Large intestine (tissue), 3 donors: ENCODE measurements around the gene OR51B2. TPM values are rescaled to one million over a fixed set of nuclear protein-coding genes. Genes with fewer than 3 reads are reported as not detected.
"Not testable (repeated sequence)": the region's sequence is repeated elsewhere in the genome, so short reads cannot be mapped to it uniquely, and the experiment has no call there.

Source experiments
- DNase-seq, 2 donors: peaks; one replicate each; pipeline versions ENCODE4 v3.0.0 to v3.0.0-alpha.2; 2013
- H3K27ac ChIP-seq: one replicate; pipeline ENCODE4 v1.5.1; 2013; ENCODE audit warnings: low read length
- H3K27me3 ChIP-seq: 2 replicates; pipeline ENCODE4 v1.6.1; 2013; ENCODE audit warnings: low read length; ENCODE audit not compliant: control insufficient read depth, insufficient read depth
- H3K36me3 ChIP-seq: 2 replicates; pipeline ENCODE4 v1.6.1; 2013; ENCODE audit warnings: low read length; ENCODE audit not compliant: control insufficient read depth, insufficient read depth
- H3K4me1 ChIP-seq: one replicate; pipeline ENCODE4 v1.6.1; 2013; ENCODE audit warnings: low read length; ENCODE audit not compliant: control insufficient read depth, insufficient read depth
- H3K4me3 ChIP-seq: one replicate; pipeline ENCODE4 v1.5.1; 2013; ENCODE audit warnings: low read length
- H3K9me3 ChIP-seq: one replicate; pipeline ENCODE4 v1.6.1; 2013; ENCODE audit warnings: mild to moderate bottlenecking, low read depth, low read length, moderate library complexity; ENCODE audit not compliant: control insufficient read depth
- WGBS: methylation state at CpG from one replicate; pipeline ENCODE4 v1.1.5; 2013; ENCODE audit warnings: low lambda C conversion rate; ENCODE audit not compliant: insufficient coverage; 5-methylcytosine and 5-hydroxymethylcytosine counted together
- polyA plus RNA-seq: library from polyadenylated mRNA; unstranded; fragments of 120-200 nt; gene quantifications from one replicate; pipeline ENCODE4 v1.2.1, GENCODE V29; 2013

Gene OR51B2
- polyA plus RNA-seq, 1 donor: not detected

- Histone ChIP-seq H3K4me1 (no peaks in the 10 kb centered on the region), H3K27me3 (no peaks in the 10 kb centered on the region), H3K9me3 (no peaks in the 10 kb centered on the region), H3K4me3 (no peak within 1 kb of the TSS), H3K36me3 (no peaks in the 10 kb centered on the region), H3K27ac (no peak within 1 kb of the TSS)
- 80% methylated on average over 1 of the region's 1 CpG for WGBS
- DNase-seq: no peak
These were observed 27.1 kb upstream of the OR51B2 start, which contains the start of gene OR51B6 for GRCh38 chr11:5351208-5351607. OR51B6 (plus strand) TSS chr11:5351508; CDS start chr11:5351508, 0 bp downstream.

- no peak overlapping the region for H3K27ac ChIP-seq
- H3K36me3 ChIP-seq: no peaks in the 10 kb centered on the region
- WGBS: 80% methylated on average over 1 of the region's 1 CpG
- no peak for DNase-seq
- no peaks in the 10 kb centered on the region for H3K27me3 ChIP-seq
- H3K9me3 ChIP-seq: no peaks in the 10 kb centered on the region
- H3K4me3 ChIP-seq: no peak overlapping the region
- H3K4me1 ChIP-seq: no peaks in the 10 kb centered on the region
These were observed 25.5 kb upstream of the OR51B2 start for GRCh38 chr11:5349550-5349949.

- no peaks in the 10 kb centered on the region for H3K36me3 ChIP-seq
- no peaks in the 10 kb centered on the region for H3K9me3 ChIP-seq
- H3K27ac ChIP-seq: no peak overlapping the region
- no peak for DNase-seq
- WGBS: no CpG with 5 or more reads among the region's 3 CpGs
- no peak overlapping the region for H3K4me3 ChIP-seq
- no peaks in the 10 kb centered on the region for H3K27me3 ChIP-seq
- no peaks in the 10 kb centered on the region for H3K4me1 ChIP-seq
These were observed 24.6 kb upstream of the OR51B2 start for GRCh38 chr11:5348551-5349194.

GRCh38 chr11:5345831-5346230, 21.7 kb upstream of the OR51B2 start:
- Histone ChIP-seq H3K27me3 (no peaks in the 10 kb centered on the region), H3K36me3 (no peaks in the 10 kb centered on the region), H3K27ac (no peak overlapping the region), H3K4me1 (no peaks in the 10 kb centered on the region), H3K4me3 (no peak overlapping the region), H3K9me3 (no peaks in the 10 kb centered on the region)
- 29% methylated on average over 1 of the region's 3 CpGs for WGBS
- no peak for DNase-seq

- H3K4me1 ChIP-seq: no peaks in the 10 kb centered on the region
- no peaks in the 10 kb centered on the region for H3K27me3 ChIP-seq
- no peaks in the 10 kb centered on the region for H3K36me3 ChIP-seq
- 87% methylated on average over 3 of the region's 6 CpGs for WGBS
- no peak for DNase-seq
- H3K9me3 ChIP-seq: no peaks in the 10 kb centered on the region
- no peak within 1 kb of the TSS for H3K4me3 ChIP-seq
- no peak within 1 kb of the TSS for H3K27ac ChIP-seq
These were observed 19.6 kb upstream of the OR51B2 start, which contains the start of gene OR51B5 for GRCh38 chr11:5343474-5344335. OR51B5 (minus strand) TSS chr11:5343524; CDS start chr11:5343524, 0 bp downstream.

GRCh38 chr11:5339771-5340322, 15.8 kb upstream of the OR51B2 start:
- Histone ChIP-seq H3K27me3 (no peaks in the 10 kb centered on the region), H3K9me3 (no peaks in the 10 kb centered on the region), H3K27ac (no peak overlapping the region), H3K4me3 (no peak overlapping the region), H3K36me3 (no peaks in the 10 kb centered on the region), H3K4me1 (no peaks in the 10 kb centered on the region)
- WGBS: no CpG with 5 or more reads among the region's 1 CpG
- DNase-seq: no peak

- not testable (repeated sequence) for DNase-seq, H3K4me1 ChIP-seq, H3K27ac ChIP-seq, H3K9me3 ChIP-seq, H3K36me3 ChIP-seq, H3K27me3 ChIP-seq, H3K4me3 ChIP-seq
- 86% methylated on average over 1 of the region's 1 CpG for WGBS
These were observed 13.2 kb upstream of the OR51B2 start for GRCh38 chr11:5337253-5337652.

GRCh38 chr11:5336331-5336730, 12.2 kb upstream of the OR51B2 start:
- Histone ChIP-seq H3K4me1 (no peaks in the 10 kb centered on the region), H3K9me3 (no peaks in the 10 kb centered on the region), H3K27ac (no peak overlapping the region), H3K4me3 (no peak overlapping the region), H3K27me3 (no peaks in the 10 kb centered on the region), H3K36me3 (no peaks in the 10 kb centered on the region)
- no peak for DNase-seq

GRCh38 chr11:5335170-5335569, 11.1 kb upstream of the OR51B2 start:
- no CpG with 5 or more reads among the region's 1 CpG for WGBS
- no peak for DNase-seq

GRCh38 chr11:5317292-5317691, 6.8 kb downstream of the OR51B2 start:
- Histone ChIP-seq H3K27ac (no peak overlapping the region), H3K4me3 (no peak overlapping the region), H3K36me3 (no peaks in the 10 kb centered on the region), H3K4me1 (no peaks in the 10 kb centered on the region), H3K27me3 (no peaks in the 10 kb centered on the region), H3K9me3 (no peaks in the 10 kb centered on the region)
- 40% methylated on average over 4 of the region's 5 CpGs for WGBS
- no peak for DNase-seq

More at GRCh38 chr11:5335170-5335569, 11.1 kb upstream of the OR51B2 start:
- Histone ChIP-seq H3K36me3 (no peaks in the 10 kb centered on the region), H3K4me3 (no peak overlapping the region), H3K9me3 (no peaks in the 10 kb centered on the region), H3K27ac (no peak overlapping the region), H3K4me1 (no peaks in the 10 kb centered on the region), H3K27me3 (no peaks in the 10 kb centered on the region)
